SJCRH30 (cell line): Measurements from ENCODE around the gene MT1HL1. TPM values are rescaled to one million over a fixed set of nuclear protein-coding genes. Genes with fewer than 3 reads are reported as not detected.
"Not testable (repeated sequence)": the region's sequence is repeated elsewhere in the genome, so short reads cannot be mapped to it uniquely, and the experiment has no call there.

ENCODE experiments used
- DNase-seq, 2 experiments: peaks; one replicate each; pipeline ENCODE4 v3.0.0-alpha.2; 2015 to 2020
- H3K27ac ChIP-seq: fragments of 250-450 bp; sonication (Bioruptor Pico); 2 replicates; pipeline ENCODE4 v1.5.1; 2020; ENCODE audit warnings: mild to moderate bottlenecking, moderate library complexity
- H3K27me3 ChIP-seq: fragments of 250-450 bp; sonication (Bioruptor Pico); 2 replicates; pipeline ENCODE4 v1.5.1; 2020; ENCODE audit warnings: mild to moderate bottlenecking, moderate library complexity
- H3K36me3 ChIP-seq: fragments of 250-450 bp; sonication (Bioruptor Pico); 2 replicates; pipeline ENCODE4 v1.5.1; 2020; ENCODE audit warnings: mild to moderate bottlenecking, moderate library complexity
- H3K4me1 ChIP-seq: fragments of 250-450 bp; sonication (Bioruptor Pico); 2 replicates; pipeline ENCODE4 v1.5.1; 2020; ENCODE audit warnings: mild to moderate bottlenecking, moderate library complexity
- H3K4me3 ChIP-seq: fragments of 250-450 bp; sonication (Bioruptor Pico); 2 replicates; pipeline ENCODE4 v1.5.1; 2020; ENCODE audit warnings: mild to moderate bottlenecking, moderate library complexity
- H3K9me3 ChIP-seq: fragments of 250-450 bp; sonication (Bioruptor Pico); replicated peaks from 2 replicates; pipeline ENCODE4 v1.5.1; 2020; ENCODE audit warnings: mild to moderate bottlenecking, moderate library complexity
- total RNA-seq: library from RNA; depleted of rRNA; stranded (reverse); fragments of >200 nt; shearing (Covaris generic); gene quantifications from 2 replicates; pipeline ENCODE4 v1.2.3, GENCODE V29; 2014

MT1HL1 gene
- total RNA-seq, 1 experiment from 2014 or later = not detected

- no peaks in the 10 kb centered on the region for H3K4me1 ChIP-seq
- no peak for DNase-seq
Measured at GRCh38 chr1:237003516-237003915, 725 bp downstream of the MT1HL1 start.

GRCh38 chr1:237000191-237000590, 4.0 kb downstream of the MT1HL1 start:
- no peak for DNase-seq
- H3K36me3 ChIP-seq = no peaks in the 10 kb centered on the region
- H3K27me3 ChIP-seq = no peaks in the 10 kb centered on the region
- no peak overlapping the region for H3K4me3 ChIP-seq
- no peaks in the 10 kb centered on the region for H3K4me1 ChIP-seq
- no peaks in the 10 kb centered on the region for H3K9me3 ChIP-seq
- H3K27ac ChIP-seq = no peak overlapping the region

More at GRCh38 chr1:237003516-237003915, 725 bp downstream of the MT1HL1 start:
- Histone ChIP-seq H3K36me3 (no peaks in the 10 kb centered on the region), H3K27me3 (no peaks in the 10 kb centered on the region), H3K9me3 (no peaks in the 10 kb centered on the region), H3K4me3 (no peak overlapping the region), H3K27ac (no peak overlapping the region)

DNA sequence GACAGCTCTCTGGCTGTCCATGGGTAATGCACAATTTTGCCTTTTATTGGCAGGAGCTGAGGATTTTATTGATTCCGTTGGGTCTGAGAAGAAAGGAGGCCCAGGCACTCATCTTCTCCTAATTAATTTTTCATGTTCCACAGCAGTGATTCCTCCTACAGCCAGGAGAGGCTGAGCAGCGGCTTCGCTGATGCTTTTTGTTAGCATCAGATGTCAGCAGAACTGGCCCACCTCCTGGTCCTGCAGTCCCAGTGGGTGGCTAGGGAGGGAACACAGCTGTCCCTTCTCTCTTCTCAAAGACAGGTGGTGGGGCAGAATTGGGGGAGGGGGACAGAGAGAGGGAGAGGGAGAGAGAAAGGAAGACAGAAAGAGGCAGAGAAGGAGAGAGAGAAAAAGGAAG, 5.7 kb downstream of the MT1HL1 start:
- Histone ChIP-seq H3K27me3 (no peaks in the 10 kb centered on the region), H3K4me1 (no peaks in the 10 kb centered on the region), H3K36me3 (no peaks in the 10 kb centered on the region), H3K27ac (no peak overlapping the region), H3K4me3 (no peak overlapping the region), H3K9me3 (no peaks in the 10 kb centered on the region)
- peak; percentile 5 to 27 for DNase-seq

DNA sequence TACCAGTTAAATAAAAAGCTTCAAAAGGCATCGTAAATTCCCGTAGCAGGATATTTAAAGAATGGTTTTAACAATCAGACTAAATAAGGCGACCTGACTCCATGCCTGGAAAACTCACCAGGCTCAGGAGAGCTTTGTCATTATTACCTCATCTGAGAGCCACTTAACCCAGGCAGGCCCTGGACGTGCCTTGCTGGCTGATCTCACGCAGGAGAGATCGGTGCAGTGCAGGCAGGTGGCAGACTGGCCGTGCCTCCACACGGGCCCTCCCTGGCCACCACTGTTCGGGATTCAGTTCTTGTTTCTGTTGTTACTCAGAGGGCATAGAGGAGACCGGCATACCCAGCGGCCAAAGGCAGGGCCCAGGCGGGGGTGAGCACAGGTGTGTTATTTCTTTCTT, 6.4 kb downstream of the MT1HL1 start:
- no peaks in the 10 kb centered on the region for H3K27me3 ChIP-seq

DNA sequence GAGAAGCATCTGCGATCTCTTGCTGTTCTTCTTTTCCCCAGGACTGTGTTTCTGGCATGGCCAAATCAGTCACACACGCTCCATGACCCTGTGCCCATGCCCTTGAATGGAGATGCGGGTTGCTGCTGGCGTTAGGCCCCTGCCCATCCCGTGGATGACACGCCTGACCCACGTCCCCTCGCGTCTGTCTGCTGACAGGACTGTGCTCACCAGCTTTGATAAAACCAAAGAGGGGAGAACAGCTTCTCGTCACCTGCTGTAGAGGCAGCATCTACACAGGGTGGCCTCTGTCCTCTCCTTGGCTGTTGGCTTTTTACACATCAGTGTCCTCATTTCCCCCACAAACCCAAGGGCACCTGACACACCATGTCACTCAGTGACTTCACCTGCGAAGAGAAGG, 6.9 kb downstream of the MT1HL1 start:
- Histone ChIP-seq H3K36me3 (no peaks in the 10 kb centered on the region), H3K9me3 (no peaks in the 10 kb centered on the region), H3K27ac (no peak overlapping the region), H3K27me3 (no peaks in the 10 kb centered on the region), H3K4me1 (no peaks in the 10 kb centered on the region), H3K4me3 (no peak overlapping the region)
- DNase-seq = no peak

More for the DNA sequence above, 6.4 kb downstream of the MT1HL1 start:
- Histone ChIP-seq H3K9me3 (no peaks in the 10 kb centered on the region), H3K36me3 (no peaks in the 10 kb centered on the region), H3K4me3 (no peak overlapping the region), H3K4me1 (no peaks in the 10 kb centered on the region), H3K27ac (no peak overlapping the region)
- no peak for DNase-seq

DNA sequence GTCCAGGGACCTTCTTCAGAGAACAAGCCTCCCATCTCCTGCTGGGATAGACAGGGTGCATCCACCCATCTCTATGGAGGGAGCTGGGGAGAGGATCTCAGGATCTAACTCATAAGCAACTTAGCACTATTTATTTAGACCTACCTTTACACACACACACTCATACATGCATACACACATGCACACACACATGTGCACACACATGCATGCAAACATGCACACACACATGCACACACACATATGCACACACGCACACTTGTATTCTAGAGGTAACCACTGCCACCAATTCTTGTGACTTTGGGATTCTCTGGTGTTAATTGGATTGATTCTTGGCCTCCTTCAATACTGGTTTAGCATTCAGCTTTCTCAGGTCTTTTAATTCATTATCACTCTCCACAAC, 9.8 kb downstream of the MT1HL1 start:
- no peak for DNase-seq
- H3K4me1 ChIP-seq = no peaks in the 10 kb centered on the region

GRCh38 chr1:236992449-236992848, 11.8 kb downstream of the MT1HL1 start:
- no peaks in the 10 kb centered on the region for H3K4me1 ChIP-seq
- DNase-seq = no peak
- H3K36me3 ChIP-seq = no peaks in the 10 kb centered on the region
- no peak overlapping the region for H3K4me3 ChIP-seq
- H3K9me3 ChIP-seq = no peaks in the 10 kb centered on the region
- H3K27ac ChIP-seq = no peak overlapping the region
- no peaks in the 10 kb centered on the region for H3K27me3 ChIP-seq

More for the DNA sequence above, 9.8 kb downstream of the MT1HL1 start:
- Histone ChIP-seq H3K4me3 (no peak overlapping the region), H3K9me3 (no peaks in the 10 kb centered on the region), H3K36me3 (no peaks in the 10 kb centered on the region), H3K27ac (no peak overlapping the region), H3K27me3 (no peaks in the 10 kb centered on the region)

GRCh38 chr1:236990052-236990445, 14.2 kb downstream of the MT1HL1 start:
- H3K4me3 ChIP-seq = no peak overlapping the region
- H3K27ac ChIP-seq = no peak overlapping the region
- no peak for DNase-seq
- no peaks in the 10 kb centered on the region for H3K4me1 ChIP-seq
- H3K9me3 ChIP-seq = no peaks in the 10 kb centered on the region
- H3K27me3 ChIP-seq = no peaks in the 10 kb centered on the region
- H3K36me3 ChIP-seq = no peaks in the 10 kb centered on the region

DNA sequence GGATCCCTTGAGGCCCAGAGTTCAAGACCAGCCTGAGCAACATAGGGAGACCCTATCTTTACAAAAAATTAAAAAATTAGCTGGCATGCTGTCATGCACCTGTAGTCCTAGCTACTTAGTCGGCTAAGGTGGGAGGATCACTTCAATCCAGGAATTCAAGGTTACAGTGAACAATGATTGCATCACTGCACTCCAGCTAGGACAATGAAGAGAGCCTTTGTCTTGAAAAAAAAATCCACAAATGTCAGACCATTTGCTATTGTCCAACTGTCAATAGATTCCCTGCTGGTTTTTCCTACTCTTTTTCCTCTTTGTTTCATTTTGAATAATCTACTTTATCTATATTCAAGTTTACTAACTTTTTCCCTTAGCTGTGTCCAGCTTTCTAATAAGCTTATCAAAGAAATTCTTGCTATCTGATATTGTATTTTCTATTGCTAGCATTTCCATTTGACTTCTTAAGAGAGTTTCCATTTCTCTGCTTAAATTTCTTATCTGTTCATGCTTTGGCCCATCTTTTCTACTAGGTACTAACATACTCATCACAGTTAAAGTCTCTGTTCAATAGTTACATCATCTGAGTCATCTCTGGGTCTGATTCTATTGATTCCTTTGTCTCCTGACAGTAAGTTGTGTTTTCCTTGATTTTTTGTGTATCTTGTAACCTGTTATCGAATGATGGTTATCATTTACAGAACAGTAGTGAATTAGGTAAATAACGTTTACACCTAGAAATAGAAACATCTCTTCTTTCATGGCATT, 14.8 kb downstream of the MT1HL1 start:
- no peak for DNase-seq
- no peaks in the 10 kb centered on the region for H3K27me3 ChIP-seq
- no peak overlapping the region for H3K27ac ChIP-seq
- no peaks in the 10 kb centered on the region for H3K36me3 ChIP-seq
- H3K4me1 ChIP-seq = no peaks in the 10 kb centered on the region
- no peaks in the 10 kb centered on the region for H3K9me3 ChIP-seq
- no peak overlapping the region for H3K4me3 ChIP-seq

DNA sequence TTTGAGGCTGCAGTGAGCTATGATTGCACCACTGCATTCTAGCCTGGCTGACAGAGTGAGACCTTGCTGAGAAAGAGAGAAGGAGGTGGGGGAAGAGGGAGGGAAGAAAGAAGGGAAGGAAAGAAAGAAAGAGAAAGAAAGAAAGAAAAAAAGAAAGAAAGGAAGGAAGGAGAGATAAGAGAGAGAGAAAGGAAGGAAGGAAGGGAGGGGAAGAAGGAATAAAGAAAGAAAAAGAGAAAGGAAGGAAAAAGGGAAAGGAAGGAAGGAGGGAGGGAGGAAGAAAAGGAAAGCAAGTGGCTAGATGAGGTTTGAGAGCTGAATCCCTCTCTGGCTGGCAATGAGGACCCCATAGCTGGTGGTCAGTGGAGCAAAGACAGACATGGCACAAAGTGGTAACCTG, 20.4 kb downstream of the MT1HL1 start:
- no peaks in the 10 kb centered on the region for H3K4me1 ChIP-seq
- DNase-seq = no peak
- H3K27ac ChIP-seq = no peak overlapping the region
- H3K9me3 ChIP-seq = no peaks in the 10 kb centered on the region
- H3K27me3 ChIP-seq = no peaks in the 10 kb centered on the region
- H3K36me3 ChIP-seq = no peaks in the 10 kb centered on the region
- H3K4me3 ChIP-seq = no peak overlapping the region

GRCh38 chr1:236982380-236982779, 21.9 kb downstream of the MT1HL1 start:
- Histone ChIP-seq H3K4me3 (no peak overlapping the region), H3K36me3 (no peaks in the 10 kb centered on the region), H3K4me1 (no peaks in the 10 kb centered on the region), H3K27ac (no peak overlapping the region), H3K9me3 (no peaks in the 10 kb centered on the region), H3K27me3 (no peaks in the 10 kb centered on the region)
- no peak for DNase-seq

GRCh38 chr1:236981431-236981830, 22.8 kb downstream of the MT1HL1 start:
- H3K4me3 ChIP-seq, DNase-seq, H3K4me1 ChIP-seq, H3K27ac ChIP-seq, H3K27me3 ChIP-seq, H3K36me3 ChIP-seq, H3K9me3 ChIP-seq: not testable (repeated sequence)

GRCh38 chr1:236980673-236981072, 23.6 kb downstream of the MT1HL1 start:
- no peaks in the 10 kb centered on the region for H3K36me3 ChIP-seq

GRCh38 chr1:236979149-236979900, 24.9 kb downstream of the MT1HL1 start:
- H3K9me3 ChIP-seq = no peaks in the 10 kb centered on the region
- no peaks in the 10 kb centered on the region for H3K4me1 ChIP-seq
- DNase-seq = no peak
- H3K36me3 ChIP-seq = no peaks in the 10 kb centered on the region
- H3K27ac ChIP-seq = no peak overlapping the region
- H3K4me3 ChIP-seq = no peak overlapping the region
- no peaks in the 10 kb centered on the region for H3K27me3 ChIP-seq

More at GRCh38 chr1:236980673-236981072, 23.6 kb downstream of the MT1HL1 start:
- H3K4me3 ChIP-seq = no peak overlapping the region
- H3K27ac ChIP-seq = no peak overlapping the region
- no peak for DNase-seq
- H3K27me3 ChIP-seq = no peaks in the 10 kb centered on the region
- no peaks in the 10 kb centered on the region for H3K4me1 ChIP-seq
- H3K9me3 ChIP-seq = no peaks in the 10 kb centered on the region

DNA sequence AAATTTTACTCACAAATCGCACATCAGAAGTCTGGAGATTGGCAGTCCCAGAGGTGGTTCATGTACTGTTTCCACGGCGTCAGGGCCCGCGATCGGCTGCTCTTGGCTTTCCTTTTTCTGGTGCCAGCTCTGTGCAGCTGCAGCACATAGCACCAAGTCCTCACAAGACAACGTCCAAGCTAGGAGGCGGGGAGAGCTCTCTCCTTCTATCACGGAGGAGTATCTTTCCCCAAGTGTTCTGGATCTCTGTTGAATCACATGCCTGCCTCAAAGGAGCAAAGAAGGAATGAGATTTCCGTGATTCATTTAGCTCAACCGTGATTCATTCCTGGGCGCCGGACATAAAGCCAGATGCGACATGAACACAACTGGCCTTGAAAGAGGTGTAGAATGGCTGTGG, 25.5 kb downstream of the MT1HL1 start:
- Histone ChIP-seq H3K4me1 (no peaks in the 10 kb centered on the region), H3K9me3 (no peaks in the 10 kb centered on the region), H3K4me3 (no peak overlapping the region), H3K36me3 (no peaks in the 10 kb centered on the region), H3K27me3 (no peaks in the 10 kb centered on the region), H3K27ac (no peak overlapping the region)
- no peak for DNase-seq
